ENCODE measurements around the gene DCANP1. TPM values are rescaled to one million over a fixed set of nuclear protein-coding genes. Genes with fewer than 3 reads are reported as not detected.

The DCANP1 gene
- total and polyA plus RNA-seq, 9 of the 15 experiments (the other 6 are each of a cell fraction or from before 2014, with no cell fraction given): not detected

- no peaks in the 10 kb centered on the region for H3K9me1 ChIP-seq (ENCODE audit: control insufficient read depth, insufficient read depth, low read length)
- CTCF ChIA-PET (ENCODE audit: low intra/inter-chr PET ratio): interaction anchor here (2.0 kb wide), 1 partner anchor 94 kb away, joined by 9 read pairs; no protein-coding TSS in a partner anchor
- no TSS peak for BruUV-seq (replicated peaks)
- H2AFZ ChIP-seq (ENCODE audit: low read depth, low read length): peak overlapping the region; percentile 85; the same call in 1 of the 2 replicates
- intact Hi-C loops (cut with micrococcal nuclease) (no loop called here), in situ Hi-C loops (cut with MboI) (no loop called here)
- POLR2A ChIA-PET: interaction anchor here (0.6 kb wide), 1 partner anchor 424 kb away, joined by 3 read pairs; no protein-coding TSS in a partner anchor
- no peak overlapping the region for H3K4me3 ChIP-seq
- H4K20me1 ChIP-seq (replicated peaks; ENCODE audit: control insufficient read depth, insufficient read depth, low read length): no peaks in the 10 kb centered on the region
- no peak overlapping the region for H3K27ac ChIP-seq (ENCODE audit: extremely low read depth, low read depth, low read length)
- H3K9ac ChIP-seq (ENCODE audit: insufficient read depth in 1 of 2, low read depth in 2 of 2, low read length in 2 of 2): peak overlapping the region in 1 of 2 experiments; percentile 70; a peak in 1 of 4 replicates
- H3K4me2 ChIP-seq (ENCODE audit: insufficient read depth, low read length): peak overlapping the region; percentile 79; the same call in 1 of the 2 replicates
- 78% methylated on average over 4 of the region's 4 CpGs for WGBS (ENCODE audit: insufficient coverage, low coverage, missing lambda C conversion rate)
- H3K79me2 ChIP-seq (ENCODE audit: control insufficient read depth, insufficient read depth, low read length): peaks cover 4% of the 10 kb centered on the region; the same call in 1 of the 3 replicates
- no peaks in the 10 kb centered on the region for H3K36me3 ChIP-seq (ENCODE audit: control insufficient read depth, insufficient read depth, low read length)
- no peak for ATAC-seq
- H3K27me3 ChIP-seq (ENCODE audit: control insufficient read depth in 2 of 2, insufficient read depth in 2 of 2, low read length in 2 of 2): no peaks in the 10 kb centered on the region
- FAIRE-seq: no peak
- H3K9me3 ChIP-seq (replicated peaks; ENCODE audit: control insufficient read depth, insufficient read depth, low read depth, low read length): no peaks in the 10 kb centered on the region
- H3K4me1 ChIP-seq (replicated peaks in 1 of 2; ENCODE audit: control insufficient read depth in 2 of 2, insufficient read depth in 2 of 2, low read length in 2 of 2): peaks cover 26 to 47% of the 10 kb centered on the region in 2 experiments
- no peak for DNase-seq (ENCODE audit: extremely low read depth in 1 of 4, low spot score in 3 of 4)
- TF ChIP-seq TBL1XR1 (IDR thresholded peaks at IDR 0.05; ENCODE audit: low read length in 2 of 2) (no peak), TFE3 (CRISPR knock-in tag; IDR thresholded peaks at IDR 0.05) (no peak), HLTF (IDR thresholded peaks at IDR 0.05) (no peak), HDAC6 (IDR thresholded peaks at IDR 0.05; ENCODE audit: low read depth, low read length) (no peak), CREB3L1 (IDR thresholded peaks at IDR 0.05; ENCODE audit: borderline replicate concordance, low read depth) (no peak), PRDM10 (IDR thresholded peaks at IDR 0.05; ENCODE audit: partially characterized antibody) (no peak), ZNF609 (CRISPR knock-in tag; IDR thresholded peaks at IDR 0.05; ENCODE audit: borderline replicate concordance) (no peak), BRD4 (IDR thresholded peaks at IDR 0.05) (no peak), CBFA2T3 (IDR thresholded peaks at IDR 0.05) (no peak)
Measured at GRCh38 chr5:135458356-135458755, 11.2 kb upstream of the DCANP1 start.
